Activated CD8-positive, alpha-beta memory T cell treated with anti-CD3 and anti-CD28 coated beads, Interleukin-2, amount 50 U/mL, for 1 hour (primary cell): Measurements from ENCODE around the gene FAM3C.
A peak's percentile ranks its signal among the peaks of the same experiment; 100 is the strongest.
"Not testable (repeated sequence)": the region's sequence is repeated elsewhere in the genome, so short reads cannot be mapped to it uniquely, and the experiment has no call there.

ENCODE experiments used
- DNase-seq: peaks from one replicate; pipeline ENCODE4 v3.0.0-alpha.2; 2020; ENCODE audit errors: extremely low read depth

FAM3C gene

GRCh38 chr7:121395961-121396757 is at the start of gene FAM3C:
Gene FAM3C (minus strand): TSS chr7:121396308. CDS start chr7:121382969, 13,339 bp downstream.
- DNase-seq: peak; percentile 25

GRCh38 chr7:121442845-121443244 is 46.7 kb upstream of the FAM3C start:
- no peak for DNase-seq

- DNase-seq: no peak
These were observed 44.9 kb upstream of the FAM3C start for GRCh38 chr7:121440857-121441503.

- DNase-seq: peak; percentile 18
These were observed 42.2 kb upstream of the FAM3C start for GRCh38 chr7:121438043-121438955.

- no peak for DNase-seq
These were observed 41.4 kb upstream of the FAM3C start for GRCh38 chr7:121437470-121437869.

- no peak for DNase-seq
These were observed 40.6 kb upstream of the FAM3C start for GRCh38 chr7:121436688-121437087.

GRCh38 chr7:121436136-121436535 is 40.0 kb upstream of the FAM3C start:
- DNase-seq: no peak

GRCh38 chr7:121433775-121434174 is 37.7 kb upstream of the FAM3C start:
- no peak for DNase-seq

GRCh38 chr7:121432486-121432885 is 36.4 kb upstream of the FAM3C start:
- DNase-seq: not testable (repeated sequence)

- DNase-seq: no peak
These were observed 35.9 kb upstream of the FAM3C start for GRCh38 chr7:121431996-121432395.

GRCh38 chr7:121431389-121431995 is 35.4 kb upstream of the FAM3C start:
- no peak for DNase-seq

GRCh38 chr7:121430558-121430957 is 34.5 kb upstream of the FAM3C start:
- no peak for DNase-seq

GRCh38 chr7:121429798-121430197 is 33.7 kb upstream of the FAM3C start:
- DNase-seq: no peak

- no peak for DNase-seq
These were observed 32.9 kb upstream of the FAM3C start for GRCh38 chr7:121428855-121429489.

GRCh38 chr7:121421743-121422142 is 25.6 kb upstream of the FAM3C start:
- not testable (repeated sequence) for DNase-seq

GRCh38 chr7:121420976-121421375 is 24.9 kb upstream of the FAM3C start:
- no peak for DNase-seq

GRCh38 chr7:121419201-121420148 is 23.4 kb upstream of the FAM3C start:
- DNase-seq: no peak

- no peak for DNase-seq
These were observed 20.4 kb upstream of the FAM3C start for GRCh38 chr7:121416533-121416932.

- DNase-seq: no peak
These were observed 18.3 kb upstream of the FAM3C start for GRCh38 chr7:121414436-121414835.

- no peak for DNase-seq
These were observed 15.5 kb upstream of the FAM3C start for GRCh38 chr7:121411597-121411979.
